ENCODE data around the gene ZNF777.

The ZNF777 gene

DNA sequence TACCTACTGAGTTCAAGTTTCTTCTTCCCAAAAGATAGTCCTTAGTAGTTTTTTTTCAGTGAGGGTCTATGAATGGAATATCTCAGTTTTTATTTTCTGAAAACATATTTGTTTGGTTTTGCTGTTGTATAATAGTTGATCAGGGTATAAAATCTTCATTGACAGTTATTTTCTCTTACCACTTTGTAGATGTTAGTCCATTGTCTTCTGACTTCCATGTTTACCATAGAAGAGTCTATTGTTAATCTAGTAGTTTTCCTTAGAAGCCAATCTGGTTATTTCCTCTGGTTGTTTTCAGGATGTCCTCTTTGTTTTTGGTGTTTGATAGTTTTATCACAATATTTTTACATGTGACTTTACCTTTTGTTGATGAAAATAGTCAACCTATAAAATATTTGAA, 5.5 kb upstream of the ZNF777 start:
- H2AFZ ChIP-seq (ENCODE audit: low read depth, low read length): no peak overlapping the region
- no peaks in the 10 kb centered on the region for H3K79me2 ChIP-seq (ENCODE audit: low read length)
- H3K27me3 ChIP-seq (ENCODE audit: low read depth, low read length): no peaks in the 10 kb centered on the region
- no peak overlapping the region for H3K4me2 ChIP-seq (ENCODE audit: low read length)
- H3K4me1 ChIP-seq (ENCODE audit: low read length): no peaks in the 10 kb centered on the region
- peaks cover 10% of the 10 kb centered on the region for H3K36me3 ChIP-seq (replicated peaks; ENCODE audit: low read depth, low read length)
- TF ChIP-seq, protein P1, sequence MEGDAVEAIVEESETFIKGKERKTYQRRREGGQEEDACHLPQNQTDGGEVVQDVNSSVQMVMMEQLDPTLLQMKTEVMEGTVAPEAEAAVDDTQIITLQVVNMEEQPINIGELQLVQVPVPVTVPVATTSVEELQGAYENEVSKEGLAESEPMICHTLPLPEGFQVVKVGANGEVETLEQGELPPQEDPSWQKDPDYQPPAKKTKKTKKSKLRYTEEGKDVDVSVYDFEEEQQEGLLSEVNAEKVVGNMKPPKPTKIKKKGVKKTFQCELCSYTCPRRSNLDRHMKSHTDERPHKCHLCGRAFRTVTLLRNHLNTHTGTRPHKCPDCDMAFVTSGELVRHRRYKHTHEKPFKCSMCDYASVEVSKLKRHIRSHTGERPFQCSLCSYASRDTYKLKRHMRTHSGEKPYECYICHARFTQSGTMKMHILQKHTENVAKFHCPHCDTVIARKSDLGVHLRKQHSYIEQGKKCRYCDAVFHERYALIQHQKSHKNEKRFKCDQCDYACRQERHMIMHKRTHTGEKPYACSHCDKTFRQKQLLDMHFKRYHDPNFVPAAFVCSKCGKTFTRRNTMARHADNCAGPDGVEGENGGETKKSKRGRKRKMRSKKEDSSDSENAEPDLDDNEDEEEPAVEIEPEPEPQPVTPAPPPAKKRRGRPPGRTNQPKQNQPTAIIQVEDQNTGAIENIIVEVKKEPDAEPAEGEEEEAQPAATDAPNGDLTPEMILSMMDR (IDR thresholded peaks at IDR 0.05; ENCODE audit: low read depth, low read length): no peak
- no peak for TF ChIP-seq EZH2phosphoT487 (IDR thresholded peaks at IDR 0.05; ENCODE audit: low read depth)
- H3K9me3 ChIP-seq (ENCODE audit: insufficient read depth, low read length): no peaks in the 10 kb centered on the region
- no peak overlapping the region for H3K4me3 ChIP-seq (ENCODE audit: low read length)
- no peak overlapping the region for H3K9ac ChIP-seq (ENCODE audit: low read length)
- no peak overlapping the region for H3K27ac ChIP-seq (ENCODE audit: low read length)
- H4K20me1 ChIP-seq (ENCODE audit: insufficient read depth, low read length): no peaks in the 10 kb centered on the region

DNA sequence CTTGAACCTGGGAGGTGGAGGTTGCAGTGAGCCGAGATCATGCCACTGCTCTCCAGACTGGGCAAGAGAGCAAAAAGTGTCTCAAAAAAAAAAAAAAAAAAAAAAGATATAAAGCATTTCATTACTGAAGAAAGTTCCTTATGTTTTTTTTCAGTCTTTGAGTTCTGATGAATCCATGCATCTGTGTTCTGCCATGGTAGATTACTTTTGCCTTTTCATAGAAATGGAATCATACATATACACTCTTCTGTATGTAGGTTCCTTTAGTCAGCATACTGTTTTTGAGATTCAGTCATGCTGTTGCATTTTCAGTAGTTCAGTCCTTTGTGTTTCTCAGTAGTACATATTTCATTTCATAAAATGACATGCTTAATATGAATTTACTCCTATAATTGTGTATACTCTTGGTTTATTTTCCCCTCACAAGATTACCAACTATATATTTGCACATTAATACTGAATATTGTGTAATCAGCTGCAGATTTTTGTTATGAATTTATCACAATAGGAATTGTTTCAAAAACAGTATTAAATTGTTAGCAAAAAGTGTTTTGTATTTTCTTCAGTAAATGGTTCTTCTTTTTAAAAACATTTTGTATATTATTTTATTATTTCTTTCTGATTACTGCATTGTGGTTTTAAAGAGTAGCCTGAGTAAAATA, 2.8 kb upstream of the ZNF777 start:
- H2AFZ ChIP-seq (ENCODE audit: low read depth, low read length): no peak overlapping the region
- H3K4me1 ChIP-seq (ENCODE audit: low read length): peaks cover 7% of the 10 kb centered on the region
- H3K9me3 ChIP-seq (ENCODE audit: insufficient read depth, low read length): no peaks in the 10 kb centered on the region
- no peaks in the 10 kb centered on the region for H4K20me1 ChIP-seq (ENCODE audit: insufficient read depth, low read length)
- peaks cover 18% of the 10 kb centered on the region for H3K79me2 ChIP-seq (ENCODE audit: low read length)
- H3K27ac ChIP-seq (ENCODE audit: low read length): no peak overlapping the region
- H3K36me3 ChIP-seq (replicated peaks; ENCODE audit: low read depth, low read length): peaks cover 4% of the 10 kb centered on the region
- H3K9ac ChIP-seq (ENCODE audit: low read length): no peak overlapping the region
- no peak overlapping the region for H3K4me2 ChIP-seq (ENCODE audit: low read length)
- H3K4me3 ChIP-seq (ENCODE audit: low read length): no peak overlapping the region
- TF ChIP-seq, protein P1 (IDR thresholded peaks at IDR 0.05; ENCODE audit: low read depth, low read length): no peak
- no peak for TF ChIP-seq EZH2phosphoT487 (IDR thresholded peaks at IDR 0.05; ENCODE audit: low read depth)
- H3K27me3 ChIP-seq (ENCODE audit: low read depth, low read length): no peaks in the 10 kb centered on the region

DNA sequence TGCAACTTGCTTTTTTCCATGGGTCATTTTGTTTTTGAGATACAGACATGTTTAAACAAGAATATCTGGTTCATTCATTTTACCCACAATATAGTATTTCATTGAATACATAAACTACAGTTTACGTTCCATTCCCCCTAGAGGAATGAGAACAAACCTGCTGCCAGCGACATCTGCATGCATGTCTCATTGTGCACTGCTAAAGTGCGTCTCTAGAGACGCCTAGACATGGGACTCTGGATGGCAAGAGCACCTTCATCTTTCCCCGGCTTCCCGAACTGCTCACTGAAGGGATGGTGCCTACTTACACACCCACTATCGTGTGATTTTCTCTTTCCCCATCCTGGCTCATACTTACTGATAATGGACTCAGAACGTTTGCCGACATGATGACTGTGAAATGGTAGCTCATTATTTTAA, 1.2 kb upstream of the ZNF777 start:
- no peak for TF ChIP-seq EZH2phosphoT487 (IDR thresholded peaks at IDR 0.05; ENCODE audit: low read depth)
- TF ChIP-seq, protein P1 (IDR thresholded peaks at IDR 0.05; ENCODE audit: low read depth, low read length): no peak

DNA sequence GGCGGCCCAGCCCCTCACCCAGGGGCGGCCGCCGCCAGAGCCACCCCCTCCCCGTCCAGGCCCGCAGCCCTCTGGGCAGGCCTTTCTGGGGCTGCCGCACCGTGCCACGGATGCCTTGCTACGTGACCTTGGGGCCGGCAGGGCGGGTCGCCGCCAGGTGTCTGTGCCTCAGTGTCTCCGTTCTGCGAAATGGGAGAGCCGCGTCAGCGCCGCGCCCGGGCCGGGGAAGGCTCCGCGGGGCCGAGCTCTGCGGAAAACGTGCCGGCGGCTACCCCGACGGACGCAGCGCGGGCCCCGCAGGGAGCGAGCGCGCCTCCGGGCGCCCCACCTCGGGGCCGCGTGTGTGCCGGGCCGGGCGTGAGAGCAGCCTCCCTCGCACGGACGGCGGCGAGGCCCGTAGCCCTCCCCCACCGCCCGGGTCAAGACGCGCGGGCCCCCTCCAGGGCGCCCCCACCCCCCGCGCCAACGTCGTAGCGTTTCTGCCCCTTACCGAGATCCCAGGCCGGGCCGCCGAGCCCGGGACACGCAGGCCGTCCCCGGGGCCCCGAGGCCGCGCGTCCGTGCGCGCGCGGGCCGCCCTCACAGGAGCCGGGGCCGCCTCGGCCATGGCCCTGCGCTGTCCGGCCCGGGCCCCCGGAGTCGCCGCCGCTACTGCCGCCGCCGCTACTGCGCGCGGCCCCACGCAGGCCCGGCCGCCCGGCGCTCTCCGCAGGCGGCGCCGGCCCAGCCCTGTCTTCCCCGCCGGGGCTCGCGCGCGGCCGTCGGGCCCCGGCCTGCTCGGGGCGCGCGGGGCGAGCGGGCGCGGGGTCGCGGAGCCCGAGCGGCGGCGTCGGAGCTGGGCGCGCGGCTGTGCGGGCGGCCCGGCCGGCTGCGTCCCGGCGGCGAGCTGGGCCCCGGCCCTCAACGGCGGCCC, 1.1 kb downstream of the ZNF777 start:
- H2AFZ ChIP-seq (ENCODE audit: low read depth, low read length): 0 out of 2 replicates have a peak overlapping the region, but pooled peaks have one; percentile 65
- peaks cover 38% of the 10 kb centered on the region for H3K79me2 ChIP-seq (ENCODE audit: low read length)

More for the DNA sequence above, 1.2 kb upstream of the ZNF777 start:
- Histone ChIP-seq H4K20me1 (ENCODE audit: insufficient read depth, low read length) (no peaks in the 10 kb centered on the region; the same call in 1 of the 2 replicates), H3K4me3 (ENCODE audit: low read length) (no peak overlapping the region), H2AFZ (ENCODE audit: low read depth, low read length) (no peak overlapping the region), H3K27me3 (ENCODE audit: low read depth, low read length) (no peaks in the 10 kb centered on the region), H3K79me2 (ENCODE audit: low read length) (peaks cover 33% of the 10 kb centered on the region), H3K4me2 (ENCODE audit: low read length) (no peak overlapping the region), H3K36me3 (replicated peaks; ENCODE audit: low read depth, low read length) (peaks cover 4% of the 10 kb centered on the region), H3K4me1 (ENCODE audit: low read length) (peaks cover 16% of the 10 kb centered on the region), H3K27ac (ENCODE audit: low read length) (no peak overlapping the region), H3K9ac (ENCODE audit: low read length) (no peak overlapping the region), H3K9me3 (ENCODE audit: insufficient read depth, low read length) (no peaks in the 10 kb centered on the region)

More for the DNA sequence above, 1.1 kb downstream of the ZNF777 start:
- H3K4me3 ChIP-seq (ENCODE audit: low read length): peak overlapping the region; percentile 90
- no peaks in the 10 kb centered on the region for H3K27me3 ChIP-seq (ENCODE audit: low read depth, low read length)
- TF ChIP-seq, protein P1 (IDR thresholded peaks at IDR 0.05; ENCODE audit: low read depth, low read length): no peak
- TF ChIP-seq EZH2phosphoT487 (IDR thresholded peaks at IDR 0.05; ENCODE audit: low read depth): no peak
- H3K4me1 ChIP-seq (ENCODE audit: low read length): peaks cover 18% of the 10 kb centered on the region
- H3K9ac ChIP-seq (ENCODE audit: low read length): peak overlapping the region; percentile 68
- peaks cover 8% of the 10 kb centered on the region for H3K36me3 ChIP-seq (replicated peaks; ENCODE audit: low read depth, low read length)
- no peaks in the 10 kb centered on the region for H3K9me3 ChIP-seq (ENCODE audit: insufficient read depth, low read length)
- H4K20me1 ChIP-seq (ENCODE audit: insufficient read depth, low read length): no peaks in the 10 kb centered on the region; the same call in 1 of the 2 replicates
- no peak overlapping the region for H3K27ac ChIP-seq (ENCODE audit: low read length)
- H3K4me2 ChIP-seq (ENCODE audit: low read length): peak overlapping the region; percentile 78

Measured in OCI-LY3 (cell line).